Lower leg skin (tissue), 4 donors: Measurements from ENCODE around the gene SKI. TPM values are rescaled to one million over a fixed set of nuclear protein-coding genes. Genes with fewer than 3 reads are reported as not detected.
"Not testable (repeated sequence)": the region's sequence is repeated elsewhere in the genome, so short reads cannot be mapped to it uniquely, and the experiment has no call there.

Source experiments
- DNase-seq, 2 donors: peaks; one replicate each; pipeline ENCODE4 v3.0.0-alpha.2; 2019; ENCODE audit warnings: low spot score in 2 of 2
- H3K4me3 ChIP-seq: fragments of 200-600 bp; sonication (generic); 2 replicates; pipeline ENCODE4 v1.5.1; 2017; ENCODE audit warnings: mild to moderate bottlenecking, low read depth; ENCODE audit not compliant: poor library complexity, severe bottlenecking
- POLR2A ChIP-seq, 2 donors: fragments of 450-650 bp; IDR thresholded peaks; one replicate each; pipeline ENCODE4 v1.6.1; 2016 to 2017; ENCODE audit warnings: antibody characterized with exemption in 2 of 2, mild to moderate bottlenecking in 1 of 2, moderate library complexity in 1 of 2
- WGBS, 2 donors: methylation state at CpG; one replicate each; pipeline ENCODE4 v1.1.5; 2018; 5-methylcytosine and 5-hydroxymethylcytosine counted together
- intact Hi-C: fragments of 100-400 bp; cut with DNase I; formaldehyde crosslinking; loops from one replicate; pipeline ENCODE4 v1.15.0; 2023; ENCODE audit warnings: low total_unique reads
- total RNA-seq, 4 donors: library from RNA; depleted of rRNA; stranded (reverse); fragments of >200 nt; gene quantifications; one replicate each; pipeline ENCODE4 v1.1.0, GENCODE V29; 2016
- TF ChIP-seq, protein P1 (sequence below), 3 donors: fragments of 450-650 bp; IDR thresholded peaks; one replicate each; pipeline ENCODE4 v1.5.1; 2016; ENCODE audit warnings: antibody characterized with exemption in 3 of 3, mild to moderate bottlenecking in 3 of 3, moderate library complexity in 2 of 3

The SKI gene
- total RNA-seq, 4 donors from 2014 or later = 67.3 to 80.8 (median 75.4) TPM

DNA sequence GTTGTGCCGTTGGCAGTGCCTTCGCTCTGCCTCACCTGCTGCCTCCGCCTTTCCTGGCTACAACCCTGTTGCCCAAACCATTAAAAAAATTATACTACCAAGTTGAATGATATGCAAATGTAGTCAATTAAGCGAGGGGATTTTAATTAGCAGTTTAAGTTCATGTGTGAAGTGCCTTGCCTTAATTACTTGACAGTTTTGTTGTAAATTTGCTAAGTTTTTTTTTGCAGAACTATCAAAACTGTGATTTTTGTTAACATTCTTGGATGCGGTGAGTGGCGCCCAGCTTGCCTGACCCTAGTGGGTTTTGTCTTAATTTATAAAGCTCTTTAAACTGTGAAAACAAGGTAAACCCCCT lies 10.9 kb downstream of the SKI start:
- intact Hi-C loops = loop anchor here (10.0 kb wide), 1 partner anchor 66 kb away; no protein-coding TSS in a partner anchor
- H3K4me3 ChIP-seq = no peak overlapping the region
- DNase-seq = no peak

DNA sequence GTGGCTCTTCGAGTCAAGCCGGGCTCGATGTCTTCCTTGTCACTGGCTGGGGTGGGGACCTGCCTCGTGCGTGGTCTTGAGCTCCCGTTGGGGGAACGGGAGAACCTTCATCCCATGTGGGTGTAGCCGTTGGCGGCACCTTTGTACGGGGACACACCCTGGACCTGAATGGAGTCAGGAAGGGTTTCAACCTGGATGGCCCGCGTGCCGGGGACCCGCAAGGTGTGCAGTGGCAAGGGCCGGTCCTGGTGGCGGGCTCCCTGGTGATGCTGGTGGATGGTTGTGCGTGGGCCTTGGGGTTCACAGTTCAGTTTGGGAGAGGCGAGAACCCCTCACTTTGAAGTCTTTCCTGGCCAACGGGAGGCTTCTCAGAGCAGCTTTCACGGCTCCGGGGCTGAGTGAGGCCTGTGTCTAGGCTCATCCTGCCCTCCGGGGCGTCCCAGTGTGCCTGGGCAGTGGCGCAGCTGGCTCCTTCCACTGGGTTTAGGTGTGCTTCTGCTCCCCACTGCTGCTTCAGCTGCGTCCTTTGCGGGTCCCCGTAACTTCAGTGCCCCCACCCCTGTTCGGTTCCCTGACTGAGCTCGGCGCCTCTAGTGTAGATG lies 11.4 kb downstream of the SKI start:
- H3K4me3 ChIP-seq = no peak overlapping the region
- DNase-seq = no peak
- TF ChIP-seq, protein P1, sequence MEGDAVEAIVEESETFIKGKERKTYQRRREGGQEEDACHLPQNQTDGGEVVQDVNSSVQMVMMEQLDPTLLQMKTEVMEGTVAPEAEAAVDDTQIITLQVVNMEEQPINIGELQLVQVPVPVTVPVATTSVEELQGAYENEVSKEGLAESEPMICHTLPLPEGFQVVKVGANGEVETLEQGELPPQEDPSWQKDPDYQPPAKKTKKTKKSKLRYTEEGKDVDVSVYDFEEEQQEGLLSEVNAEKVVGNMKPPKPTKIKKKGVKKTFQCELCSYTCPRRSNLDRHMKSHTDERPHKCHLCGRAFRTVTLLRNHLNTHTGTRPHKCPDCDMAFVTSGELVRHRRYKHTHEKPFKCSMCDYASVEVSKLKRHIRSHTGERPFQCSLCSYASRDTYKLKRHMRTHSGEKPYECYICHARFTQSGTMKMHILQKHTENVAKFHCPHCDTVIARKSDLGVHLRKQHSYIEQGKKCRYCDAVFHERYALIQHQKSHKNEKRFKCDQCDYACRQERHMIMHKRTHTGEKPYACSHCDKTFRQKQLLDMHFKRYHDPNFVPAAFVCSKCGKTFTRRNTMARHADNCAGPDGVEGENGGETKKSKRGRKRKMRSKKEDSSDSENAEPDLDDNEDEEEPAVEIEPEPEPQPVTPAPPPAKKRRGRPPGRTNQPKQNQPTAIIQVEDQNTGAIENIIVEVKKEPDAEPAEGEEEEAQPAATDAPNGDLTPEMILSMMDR (IDR thresholded peaks at IDR 0.05) = no peak
- TF ChIP-seq POLR2A (IDR thresholded peaks at IDR 0.05) = no peak
- WGBS, 2 donors = 46 to 54% methylated on average over 24 to 30 of the region's 30 CpGs
- intact Hi-C loops = loop anchor here (10.0 kb wide), 1 partner anchor 65 kb away; no protein-coding TSS in a partner anchor

More for the DNA sequence above, 10.9 kb downstream of the SKI start:
- WGBS, 2 donors = 56 to 65% methylated on average over 6 of the region's 6 CpGs
- TF ChIP-seq, protein P1 (IDR thresholded peaks at IDR 0.05) = no peak
- no peak for TF ChIP-seq POLR2A (IDR thresholded peaks at IDR 0.05)

DNA sequence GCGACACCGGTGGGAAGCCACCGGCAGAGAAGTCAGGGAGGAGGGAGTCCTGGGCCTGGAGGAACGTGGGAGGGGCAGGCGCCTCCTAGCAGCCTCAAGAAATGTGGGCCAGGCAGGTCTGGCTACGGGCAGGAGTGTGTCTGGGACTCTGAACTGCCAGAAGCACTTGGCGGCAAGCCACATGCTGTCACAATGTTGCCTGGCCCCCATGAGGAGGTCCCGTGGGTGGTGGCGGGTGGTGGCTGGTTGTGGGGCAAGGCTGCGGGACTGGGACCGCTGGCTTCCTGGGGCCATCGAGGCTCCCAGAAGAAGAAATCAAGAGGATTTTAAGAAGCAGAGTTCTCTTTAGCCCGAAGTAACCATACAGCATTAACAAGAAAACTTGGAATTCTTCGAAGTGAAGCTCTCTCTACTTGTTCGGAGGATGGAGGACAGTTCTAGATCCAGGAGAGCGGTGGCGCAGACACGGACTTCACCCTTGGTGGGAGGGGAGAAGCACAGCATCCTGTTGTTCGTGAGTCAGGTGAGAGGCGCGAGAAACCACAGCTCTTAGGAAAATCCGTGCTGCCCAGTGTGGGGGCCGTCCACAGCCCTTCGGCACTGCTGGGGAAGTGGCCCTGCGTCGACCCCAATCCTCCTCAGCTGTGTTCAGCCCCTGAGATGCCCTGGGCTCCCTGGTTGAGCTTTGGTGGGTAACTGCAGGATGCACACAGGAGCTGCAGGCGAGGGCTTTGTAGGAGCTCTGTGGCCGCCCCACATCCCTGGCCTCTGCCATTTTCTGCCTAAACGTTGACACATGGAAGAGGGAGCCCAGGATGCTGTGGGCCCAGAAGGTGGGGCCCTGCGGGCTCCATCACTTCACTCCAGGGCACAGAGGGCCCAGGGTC lies 12.4 kb downstream of the SKI start:
- no peak overlapping the region for H3K4me3 ChIP-seq
- WGBS, 2 donors = 50 to 53% methylated on average over 24 to 30 of the region's 30 CpGs
- DNase-seq = peak; percentile 60 to 96
- TF ChIP-seq, protein P1 (IDR thresholded peaks at IDR 0.05) = no peak
- TF ChIP-seq POLR2A (IDR thresholded peaks at IDR 0.05) = no peak
- intact Hi-C loops = no loop called here

DNA sequence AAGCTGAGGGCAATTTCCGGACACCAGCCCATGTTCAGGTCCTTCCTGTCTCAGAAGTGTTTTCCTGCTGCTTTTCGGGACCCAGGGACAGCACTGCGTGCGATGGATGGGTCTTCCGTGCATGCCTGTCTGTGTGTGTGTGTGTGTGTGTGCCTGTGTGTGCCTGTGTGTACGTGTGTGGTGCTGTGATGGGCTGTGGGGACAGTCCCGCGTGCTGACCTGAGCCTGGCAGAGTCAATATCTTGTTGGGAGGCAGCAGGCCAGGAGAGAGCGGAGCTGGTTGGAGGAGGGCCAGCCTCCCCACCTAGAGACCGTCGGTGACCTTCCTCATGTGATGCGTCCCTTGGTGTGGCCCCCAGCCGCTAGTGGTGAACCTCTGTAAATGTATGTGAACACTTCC lies 13.7 kb downstream of the SKI start:
- no peak for TF ChIP-seq POLR2A (IDR thresholded peaks at IDR 0.05)
- TF ChIP-seq, protein P1 (IDR thresholded peaks at IDR 0.05) = no peak
- 70 to 74% methylated on average over 13 of the region's 13 CpGs for WGBS, 2 donors
- no peak overlapping the region for H3K4me3 ChIP-seq
- intact Hi-C loops = no loop called here
- DNase-seq = no peak

DNA sequence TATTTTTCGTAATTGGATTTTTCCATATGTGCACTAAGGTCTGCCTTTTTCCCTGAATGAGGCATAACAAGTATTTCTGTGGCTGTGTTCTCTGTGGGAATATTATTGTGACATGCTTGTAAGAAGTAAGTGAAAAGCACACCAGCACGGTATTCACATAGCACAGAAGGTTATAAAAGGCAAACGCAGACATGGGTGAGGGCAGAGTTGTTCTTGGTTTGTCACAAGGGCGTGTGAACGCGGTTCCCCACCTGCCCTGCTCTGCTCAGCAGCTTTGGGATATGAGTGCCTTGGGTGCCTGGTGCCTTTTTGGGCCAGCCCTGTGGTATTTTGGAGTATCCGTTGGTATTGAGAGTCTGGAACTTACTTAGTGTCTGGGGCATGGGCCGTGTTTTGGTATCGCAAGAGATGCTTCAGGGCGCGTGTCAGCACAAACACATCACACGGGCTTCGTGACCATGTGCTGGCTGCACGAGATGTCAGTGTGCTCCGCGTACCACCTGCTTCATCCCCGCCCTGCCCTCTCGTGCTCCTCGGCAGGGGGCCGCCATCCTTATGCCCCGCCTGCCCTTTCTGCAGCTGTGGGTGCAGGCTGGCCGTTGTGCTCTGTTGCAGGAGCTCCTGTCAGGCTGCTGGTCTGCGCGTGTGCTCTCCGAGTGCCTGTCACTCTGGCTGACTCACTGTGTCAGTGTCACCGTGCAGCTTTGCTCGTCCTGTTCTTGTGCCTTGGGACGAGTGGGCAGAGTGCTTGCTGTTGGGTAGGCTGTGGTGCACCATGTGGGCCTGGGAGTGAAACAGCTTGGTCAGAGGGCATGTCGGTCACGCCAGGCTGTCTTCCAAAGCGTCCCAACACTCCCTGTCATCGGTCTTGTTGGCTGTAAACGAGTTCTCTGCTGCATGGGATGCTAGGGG lies 15.0 kb downstream of the SKI start:
- intact Hi-C loops = no loop called here
- 66 to 71% methylated on average over 32 to 33 of the region's 33 CpGs for WGBS, 2 donors
- no peak overlapping the region for H3K4me3 ChIP-seq
- TF ChIP-seq, protein P1 (IDR thresholded peaks at IDR 0.05) = no peak
- no peak for TF ChIP-seq POLR2A (IDR thresholded peaks at IDR 0.05)
- no peak for DNase-seq

DNA sequence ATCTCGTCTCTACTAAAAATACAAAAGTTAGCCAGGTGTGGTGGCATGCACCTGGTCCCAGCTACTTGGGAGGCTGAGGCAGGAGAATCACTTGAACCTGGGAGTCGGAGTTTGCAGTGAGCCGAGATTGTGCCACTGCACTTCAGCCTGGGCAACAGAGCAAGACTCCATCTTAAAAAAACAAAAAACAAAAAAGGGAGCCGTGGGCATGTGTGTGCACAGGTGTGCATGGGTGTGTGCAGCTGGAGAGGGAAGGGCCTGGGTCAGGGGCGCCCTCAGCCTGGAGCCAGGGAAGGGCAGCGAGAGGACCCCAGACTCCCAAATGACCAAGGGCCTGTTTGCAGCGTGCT lies 18.9 kb downstream of the SKI start:
- H3K4me3 ChIP-seq, DNase-seq, intact Hi-C loops: not testable (repeated sequence)
- WGBS, 2 donors = 71 to 82% methylated on average over 7 of the region's 7 CpGs
